SU-DHL-6 (cell line): ENCODE measurements around the gene LAMA3.

ENCODE experiments used
- EZH2phosphoT487 ChIP-seq: fragments of 200-600 bp; sonication (generic), shearing (Covaris generic); conservative IDR thresholded peaks from 2 replicates; pipeline ENCODE4 v1.6.1; 2018; ENCODE audit warnings: mild to moderate bottlenecking, antibody characterized with exemption, low read length, moderate library complexity, mixed read lengths
- TF ChIP-seq, protein P1 (sequence below): fragments of 200-600 bp; sonication (generic); IDR thresholded peaks from one replicate; pipeline ENCODE4 v1.5.1; 2017; ENCODE audit warnings: antibody characterized with exemption, mild to moderate bottlenecking, low read length, moderate library complexity; ENCODE audit not compliant: insufficient read depth, poor library complexity, severe bottlenecking

DNA sequence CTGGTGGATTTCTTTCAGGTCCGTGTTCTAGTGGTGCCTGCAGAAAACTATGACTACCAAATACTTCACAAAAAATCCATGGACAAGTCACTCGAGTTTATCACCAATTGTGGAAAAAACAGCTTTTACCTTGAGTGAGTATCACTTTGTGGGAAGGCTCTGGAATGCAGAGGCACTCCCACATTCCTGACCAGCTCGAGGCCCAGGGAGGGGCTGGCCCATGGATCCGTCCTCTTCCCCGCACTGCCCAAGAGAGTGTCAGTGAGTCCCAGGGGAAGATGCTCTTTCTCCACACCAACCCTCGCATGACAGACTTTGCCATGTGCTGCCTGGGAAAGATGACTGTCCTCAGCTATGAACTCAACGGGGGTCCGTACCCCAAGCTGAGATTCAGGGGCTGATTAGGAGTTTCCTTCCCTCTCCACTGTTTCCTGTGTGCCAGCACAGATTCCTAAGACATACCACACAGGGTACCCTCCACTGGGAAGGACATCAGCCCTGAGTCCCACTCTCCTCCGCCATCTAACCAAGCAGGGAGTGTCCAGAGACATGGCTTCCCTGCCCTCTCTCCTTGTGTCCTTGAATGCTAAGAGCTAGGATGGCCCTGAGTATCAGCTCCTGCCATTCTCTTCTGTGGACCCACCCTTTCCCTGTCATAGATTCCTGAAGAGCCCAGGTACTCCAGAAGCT, 155.9 kb downstream of the LAMA3 start:
- TF ChIP-seq, protein P1, sequence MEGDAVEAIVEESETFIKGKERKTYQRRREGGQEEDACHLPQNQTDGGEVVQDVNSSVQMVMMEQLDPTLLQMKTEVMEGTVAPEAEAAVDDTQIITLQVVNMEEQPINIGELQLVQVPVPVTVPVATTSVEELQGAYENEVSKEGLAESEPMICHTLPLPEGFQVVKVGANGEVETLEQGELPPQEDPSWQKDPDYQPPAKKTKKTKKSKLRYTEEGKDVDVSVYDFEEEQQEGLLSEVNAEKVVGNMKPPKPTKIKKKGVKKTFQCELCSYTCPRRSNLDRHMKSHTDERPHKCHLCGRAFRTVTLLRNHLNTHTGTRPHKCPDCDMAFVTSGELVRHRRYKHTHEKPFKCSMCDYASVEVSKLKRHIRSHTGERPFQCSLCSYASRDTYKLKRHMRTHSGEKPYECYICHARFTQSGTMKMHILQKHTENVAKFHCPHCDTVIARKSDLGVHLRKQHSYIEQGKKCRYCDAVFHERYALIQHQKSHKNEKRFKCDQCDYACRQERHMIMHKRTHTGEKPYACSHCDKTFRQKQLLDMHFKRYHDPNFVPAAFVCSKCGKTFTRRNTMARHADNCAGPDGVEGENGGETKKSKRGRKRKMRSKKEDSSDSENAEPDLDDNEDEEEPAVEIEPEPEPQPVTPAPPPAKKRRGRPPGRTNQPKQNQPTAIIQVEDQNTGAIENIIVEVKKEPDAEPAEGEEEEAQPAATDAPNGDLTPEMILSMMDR: no peak
- no peak for TF ChIP-seq EZH2phosphoT487
